ENCODE data around the gene CLEC4G. TPM values are rescaled to one million over a fixed set of nuclear protein-coding genes. Genes with fewer than 3 reads are reported as not detected.

The CLEC4G gene
- total and polyA plus RNA-seq, 2 of the 8 experiments (the other 6 are each of a cell fraction or from before 2014, with no cell fraction given): 0.35 to 2.9 TPM

- Histone ChIP-seq H3K36me3 (ENCODE audit: control insufficient read depth in 2 of 4, insufficient read depth in 4 of 4, low read length in 3 of 4) (no peaks in the 10 kb centered on the region), H2AK5ac (ENCODE audit: low read depth, low read length) (no peak overlapping the region), H3K9ac (replicated peaks in 1 of 4; ENCODE audit: extremely low read depth in 1 of 4, low read depth in 3 of 4, low read length in 3 of 4) (no peak overlapping the region), H3K4me2 (ENCODE audit: insufficient read depth in 1 of 2, low read depth in 2 of 2, low read length in 2 of 2) (no peak overlapping the region), H2BK5ac (ENCODE audit: low read depth, low read length) (no peak overlapping the region), H3K27me3 (replicated peaks in 1 of 4; ENCODE audit: control insufficient read depth in 3 of 4, extremely low read depth in 1 of 4, insufficient read depth in 3 of 4, low read length in 3 of 4) (0 out of 7 replicates have a peak, but pooled peaks cover 0 to under 1% (median 0%) of the 10 kb centered on the region in 4 experiments), H2BK120ac (replicated peaks; ENCODE audit: low read depth, low read length) (no peak overlapping the region), H4K5ac (ENCODE audit: insufficient read length, low read depth, low read length) (no peak overlapping the region), H3K56ac (replicated peaks; ENCODE audit: insufficient read length, low read depth, low read length) (no peak overlapping the region), H3K4me1 (replicated peaks in 1 of 4; ENCODE audit: control insufficient read depth in 3 of 4, insufficient read depth in 4 of 4, low read length in 3 of 4) (no peaks in the 10 kb centered on the region), H3K23ac (ENCODE audit: insufficient read length) (no peak overlapping the region), H3K9me3 (ENCODE audit: insufficient read depth in 2 of 2, low read depth in 1 of 2, low read length in 1 of 2) (no peaks in the 10 kb centered on the region), H2BK15ac (ENCODE audit: low read length) (no peak overlapping the region), H4K91ac (replicated peaks; ENCODE audit: insufficient read length, low read length) (no peak overlapping the region), H3K23me2 (ENCODE audit: low read depth, low read length) (0 out of 2 replicates have a peak, but pooled peaks cover 2% of the 10 kb centered on the region), H2BK12ac (ENCODE audit: low read depth, low read length) (no peak overlapping the region), H3K27ac (ENCODE audit: low read depth, low read length) (no peak overlapping the region), H3K4me3 (ENCODE audit: extremely low read depth in 1 of 4, insufficient read depth in 2 of 4, low read depth in 3 of 4, low read length in 4 of 4) (no peak overlapping the region), H4K8ac (ENCODE audit: extremely low read depth, insufficient read depth, low read length) (no peak overlapping the region), H3K4ac (replicated peaks; ENCODE audit: insufficient read length, low read depth, low read length) (no peak overlapping the region), H2BK20ac (ENCODE audit: low read length) (no peak overlapping the region; the same call in 1 of the 2 replicates), H3K79me1 (ENCODE audit: low read depth, low read length) (no peaks in the 10 kb centered on the region), H2AFZ (ENCODE audit: low read length) (no peak overlapping the region), H4K20me1 (replicated peaks in 1 of 2; ENCODE audit: control insufficient read depth in 1 of 2, insufficient read depth in 2 of 2, low read length in 2 of 2) (no peaks in the 10 kb centered on the region), H3K18ac (ENCODE audit: extremely low read depth, low read length) (no peak overlapping the region), H3K79me2 (ENCODE audit: control insufficient read depth in 1 of 2, insufficient read depth in 2 of 2, low read length in 2 of 2) (no peaks in the 10 kb centered on the region), H3K14ac (ENCODE audit: insufficient read length) (no peak overlapping the region)
- CTCF ChIA-PET (ENCODE audit: partially characterized antibody): interaction anchor here (0.7 to 3.4 kb wide), 4 partner anchors 21 to 222 kb away, joined by 3 to 9 read pairs (median 4); partner anchors contain the start of gene TRAPPC5
- FAIRE-seq: no peak
- DNase-seq (ENCODE audit: low read depth in 1 of 2, low spot score in 2 of 2): no peak
- POLR2A ChIA-PET (ENCODE audit: partially characterized antibody): interaction anchor here (0.6 to 1.0 kb wide), 2 partner anchors 59 to 297 kb away, joined by 3 read pairs; no protein-coding TSS in a partner anchor
- WGBS, 2 experiments (ENCODE audit: extremely low coverage in 1 of 2, insufficient coverage in 1 of 2, insufficient read length in 1 of 2, insufficient replicate concordance in 2 of 2, low coverage in 1 of 2, low lambda C conversion rate in 2 of 2, missing lambda C conversion rate in 1 of 2): 85% methylated on average over 5 of the region's 5 CpGs; no CpG with 5 or more reads in 1 of the 2 experiments
- TF ChIP-seq RAD21 (IDR thresholded peaks at IDR 0.05 in 1 of 2, conservative IDR thresholded peaks at IDR 0.05 in 1 of 2; ENCODE audit: low read depth in 2 of 2, low read length in 2 of 2): no peak
- no peak for TF ChIP-seq MAX (IDR thresholded peaks at IDR 0.05)
- no peak for TF ChIP-seq BRCA1 (IDR thresholded peaks at IDR 0.05; ENCODE audit: low read depth, low read length)
- TF ChIP-seq TAF7 (optimal IDR thresholded peaks at IDR 0.05; ENCODE audit: borderline replicate concordance, low read depth, low read length): no peak
- TF ChIP-seq CREB1 (IDR thresholded peaks at IDR 0.05): no peak
- TF ChIP-seq, protein P1, sequence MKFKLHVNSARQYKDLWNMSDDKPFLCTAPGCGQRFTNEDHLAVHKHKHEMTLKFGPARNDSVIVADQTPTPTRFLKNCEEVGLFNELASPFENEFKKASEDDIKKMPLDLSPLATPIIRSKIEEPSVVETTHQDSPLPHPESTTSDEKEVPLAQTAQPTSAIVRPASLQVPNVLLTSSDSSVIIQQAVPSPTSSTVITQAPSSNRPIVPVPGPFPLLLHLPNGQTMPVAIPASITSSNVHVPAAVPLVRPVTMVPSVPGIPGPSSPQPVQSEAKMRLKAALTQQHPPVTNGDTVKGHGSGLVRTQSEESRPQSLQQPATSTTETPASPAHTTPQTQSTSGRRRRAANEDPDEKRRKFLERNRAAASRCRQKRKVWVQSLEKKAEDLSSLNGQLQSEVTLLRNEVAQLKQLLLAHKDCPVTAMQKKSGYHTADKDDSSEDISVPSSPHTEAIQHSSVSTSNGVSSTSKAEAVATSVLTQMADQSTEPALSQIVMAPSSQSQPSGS (IDR thresholded peaks at IDR 0.05; ENCODE audit: low read length): no peak
- TF ChIP-seq RBBP5 (IDR thresholded peaks at IDR 0.05; ENCODE audit: borderline replicate concordance, low read depth, low read length): no peak
Observed at GRCh38 chr19:7722231-7722651, 9.7 kb downstream of the CLEC4G start.

All from H1 (cell line).